Lower leg skin (tissue), 4 donors: ENCODE measurements around the gene LRIT3. TPM values are rescaled to one million over a fixed set of nuclear protein-coding genes. Genes with fewer than 3 reads are reported as not detected.

ENCODE experiments used
- DNase-seq, 2 donors: peaks; one replicate each; pipeline ENCODE4 v3.0.0-alpha.2; 2019; ENCODE audit warnings: low spot score in 2 of 2
- H3K4me3 ChIP-seq: fragments of 200-600 bp; sonication (generic); 2 replicates; pipeline ENCODE4 v1.5.1; 2017; ENCODE audit warnings: mild to moderate bottlenecking, low read depth; ENCODE audit not compliant: poor library complexity, severe bottlenecking
- POLR2A ChIP-seq, 2 donors: fragments of 450-650 bp; IDR thresholded peaks; one replicate each; pipeline ENCODE4 v1.6.1; 2016 to 2017; ENCODE audit warnings: antibody characterized with exemption in 2 of 2, mild to moderate bottlenecking in 1 of 2, moderate library complexity in 1 of 2
- WGBS, 2 donors: methylation state at CpG; one replicate each; pipeline ENCODE4 v1.1.5; 2018; 5-methylcytosine and 5-hydroxymethylcytosine counted together
- intact Hi-C: fragments of 100-400 bp; cut with DNase I; formaldehyde crosslinking; loops from one replicate; pipeline ENCODE4 v1.15.0; 2023; ENCODE audit warnings: low total_unique reads
- total RNA-seq, 4 donors: library from RNA; depleted of rRNA; stranded (reverse); fragments of >200 nt; gene quantifications; one replicate each; pipeline ENCODE4 v1.1.0, GENCODE V29; 2016
- TF ChIP-seq, protein P1 (sequence below), 3 donors: fragments of 450-650 bp; IDR thresholded peaks; one replicate each; pipeline ENCODE4 v1.5.1; 2016; ENCODE audit warnings: antibody characterized with exemption in 3 of 3, mild to moderate bottlenecking in 3 of 3, moderate library complexity in 2 of 3

LRIT3 gene, protein sequence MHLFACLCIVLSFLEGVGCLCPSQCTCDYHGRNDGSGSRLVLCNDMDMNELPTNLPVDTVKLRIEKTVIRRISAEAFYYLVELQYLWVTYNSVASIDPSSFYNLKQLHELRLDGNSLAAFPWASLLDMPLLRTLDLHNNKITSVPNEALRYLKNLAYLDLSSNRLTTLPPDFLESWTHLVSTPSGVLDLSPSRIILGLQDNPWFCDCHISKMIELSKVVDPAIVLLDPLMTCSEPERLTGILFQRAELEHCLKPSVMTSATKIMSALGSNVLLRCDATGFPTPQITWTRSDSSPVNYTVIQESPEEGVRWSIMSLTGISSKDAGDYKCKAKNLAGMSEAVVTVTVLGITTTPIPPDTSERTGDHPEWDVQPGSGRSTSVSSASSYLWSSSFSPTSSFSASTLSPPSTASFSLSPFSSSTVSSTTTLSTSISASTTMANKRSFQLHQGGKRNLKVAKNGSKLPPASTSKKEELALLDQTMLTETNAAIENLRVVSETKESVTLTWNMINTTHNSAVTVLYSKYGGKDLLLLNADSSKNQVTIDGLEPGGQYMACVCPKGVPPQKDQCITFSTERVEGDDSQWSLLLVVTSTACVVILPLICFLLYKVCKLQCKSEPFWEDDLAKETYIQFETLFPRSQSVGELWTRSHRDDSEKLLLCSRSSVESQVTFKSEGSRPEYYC
- under 1 TPM in 2 of 4 donors, not detected in 2; 0.21 to 0.42 TPM for total RNA-seq

DNA sequence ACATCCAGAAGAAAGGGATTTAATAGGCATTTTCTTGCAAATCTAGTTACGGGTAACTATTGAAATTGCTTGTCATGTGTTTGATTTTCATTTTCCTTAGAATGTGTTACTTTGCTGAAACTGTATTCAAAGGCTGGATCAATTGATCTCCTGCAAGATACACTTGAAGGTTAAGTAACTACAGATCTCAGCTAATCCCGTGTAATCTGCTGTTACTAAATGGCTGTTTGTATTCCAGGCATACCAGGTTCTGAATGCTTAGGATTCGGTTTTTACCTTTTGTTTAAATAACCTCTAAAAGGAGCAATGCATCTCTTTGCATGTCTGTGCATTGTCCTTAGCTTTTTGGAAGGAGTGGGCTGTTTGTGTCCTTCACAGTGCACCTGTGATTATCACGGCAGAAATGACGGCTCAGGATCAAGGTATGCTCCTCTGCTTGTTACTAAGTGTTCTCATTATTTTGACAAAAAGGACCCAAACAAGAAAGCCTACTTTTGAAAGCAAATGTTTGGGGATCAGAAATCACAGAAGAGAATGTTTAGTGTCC lies at the start of gene LRIT3:
LRIT3 (plus strand) TSS at position 212 of the 547 bp plus-strand sequence; CDS start at position 307, 95 bp downstream.
- no peak for TF ChIP-seq POLR2A (IDR thresholded peaks at IDR 0.05)
- TF ChIP-seq, protein P1, sequence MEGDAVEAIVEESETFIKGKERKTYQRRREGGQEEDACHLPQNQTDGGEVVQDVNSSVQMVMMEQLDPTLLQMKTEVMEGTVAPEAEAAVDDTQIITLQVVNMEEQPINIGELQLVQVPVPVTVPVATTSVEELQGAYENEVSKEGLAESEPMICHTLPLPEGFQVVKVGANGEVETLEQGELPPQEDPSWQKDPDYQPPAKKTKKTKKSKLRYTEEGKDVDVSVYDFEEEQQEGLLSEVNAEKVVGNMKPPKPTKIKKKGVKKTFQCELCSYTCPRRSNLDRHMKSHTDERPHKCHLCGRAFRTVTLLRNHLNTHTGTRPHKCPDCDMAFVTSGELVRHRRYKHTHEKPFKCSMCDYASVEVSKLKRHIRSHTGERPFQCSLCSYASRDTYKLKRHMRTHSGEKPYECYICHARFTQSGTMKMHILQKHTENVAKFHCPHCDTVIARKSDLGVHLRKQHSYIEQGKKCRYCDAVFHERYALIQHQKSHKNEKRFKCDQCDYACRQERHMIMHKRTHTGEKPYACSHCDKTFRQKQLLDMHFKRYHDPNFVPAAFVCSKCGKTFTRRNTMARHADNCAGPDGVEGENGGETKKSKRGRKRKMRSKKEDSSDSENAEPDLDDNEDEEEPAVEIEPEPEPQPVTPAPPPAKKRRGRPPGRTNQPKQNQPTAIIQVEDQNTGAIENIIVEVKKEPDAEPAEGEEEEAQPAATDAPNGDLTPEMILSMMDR (IDR thresholded peaks at IDR 0.05): no peak
- DNase-seq: no peak
- 82 to 84% methylated on average over 5 of the region's 5 CpGs for WGBS, 2 donors
- intact Hi-C loops: no loop called here
- no peak within 1 kb of the TSS for H3K4me3 ChIP-seq

DNA sequence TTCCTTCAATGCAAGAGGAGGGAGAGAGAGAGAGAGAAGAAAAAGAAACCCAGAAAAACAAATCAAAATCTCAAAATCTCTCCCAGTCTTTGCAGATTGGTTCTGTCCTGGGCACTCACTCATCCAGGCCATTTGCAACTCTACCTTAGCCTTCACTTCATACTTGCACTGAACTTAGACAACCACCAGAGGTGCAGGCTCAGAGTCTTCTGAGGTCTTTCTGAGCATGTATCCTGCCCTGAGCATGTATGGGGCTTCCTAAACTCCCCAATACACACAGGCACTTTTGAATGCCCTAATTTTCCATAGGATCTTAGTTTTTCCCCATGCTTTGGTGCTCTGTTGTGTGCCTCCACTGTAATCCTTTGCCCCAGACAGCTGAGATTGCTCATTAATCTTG lies 49.0 kb upstream of the LRIT3 start:
- H3K4me3 ChIP-seq: no peak overlapping the region
- DNase-seq: no peak
- TF ChIP-seq POLR2A (IDR thresholded peaks at IDR 0.05): no peak
- TF ChIP-seq, protein P1 (IDR thresholded peaks at IDR 0.05): no peak
- intact Hi-C loops: no loop called here

DNA sequence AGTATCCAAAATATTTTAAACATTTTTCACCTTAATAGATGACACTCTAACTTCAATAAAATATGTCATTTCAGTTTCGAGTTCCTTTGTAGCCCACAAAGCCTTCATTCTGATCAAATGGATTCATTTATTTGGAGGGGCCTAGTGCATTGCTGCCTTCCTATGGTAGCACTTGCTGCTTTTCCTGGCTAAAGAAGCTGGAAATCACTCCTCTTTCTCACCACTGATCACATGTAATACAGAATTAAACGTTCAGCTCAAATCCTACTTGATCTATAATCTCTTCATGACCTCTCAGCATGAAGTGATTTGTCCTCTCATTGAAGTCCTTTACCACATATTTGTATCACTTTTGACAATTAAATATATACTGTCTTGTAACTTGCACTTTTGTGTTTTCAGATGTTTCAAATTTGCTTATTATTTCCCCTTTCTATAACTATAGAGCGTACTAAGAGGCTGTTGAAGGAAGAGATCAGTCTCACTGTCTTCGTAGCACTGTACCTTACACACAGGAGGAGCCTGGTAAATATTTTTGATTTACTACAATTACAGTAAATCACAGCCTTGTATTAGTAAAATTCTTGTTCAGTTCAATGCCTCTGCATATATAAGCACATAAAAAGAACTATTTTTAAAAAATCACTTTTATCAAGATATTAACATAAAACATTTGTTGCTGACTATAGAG lies 46.7 kb upstream of the LRIT3 start:
- 54 to 56% methylated on average over 4 of the region's 4 CpGs for WGBS, 2 donors
- H3K4me3 ChIP-seq: no peak overlapping the region
- DNase-seq: no peak
- no peak for TF ChIP-seq POLR2A (IDR thresholded peaks at IDR 0.05)
- TF ChIP-seq, protein P1 (IDR thresholded peaks at IDR 0.05): no peak
- intact Hi-C loops: no loop called here

DNA sequence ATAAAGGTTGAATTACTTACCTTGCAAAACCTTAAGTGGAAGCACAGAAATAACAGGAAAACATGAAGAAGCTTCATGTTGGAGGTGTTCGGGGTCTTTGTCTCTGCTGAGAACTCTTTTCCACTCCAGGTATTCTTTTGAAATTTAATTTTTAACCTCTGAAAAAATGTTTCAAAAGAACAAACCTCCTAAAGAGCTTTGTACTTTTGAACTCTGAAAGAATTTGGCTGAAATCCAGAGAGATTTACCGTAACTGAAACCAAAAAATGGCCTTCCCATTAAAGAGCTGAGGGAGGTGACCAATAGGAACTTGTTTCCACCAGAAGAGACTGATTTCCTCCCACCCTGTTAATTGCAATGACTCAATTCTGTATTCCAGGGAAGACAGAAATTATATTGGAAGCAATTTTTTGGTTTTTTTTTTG lies 46.0 kb upstream of the LRIT3 start, which contains the start of gene CFI:
CFI (minus strand) TSS at position 105 of the 425 bp plus-strand sequence; CDS start at position 77, 28 bp downstream.
- intact Hi-C loops: no loop called here
- 50 to 55% methylated on average over 2 of the region's 2 CpGs for WGBS, 2 donors
- no peak within 1 kb of the TSS for H3K4me3 ChIP-seq
- DNase-seq: no peak
- TF ChIP-seq, protein P1 (IDR thresholded peaks at IDR 0.05): no peak
- TF ChIP-seq POLR2A (IDR thresholded peaks at IDR 0.05): no peak

DNA sequence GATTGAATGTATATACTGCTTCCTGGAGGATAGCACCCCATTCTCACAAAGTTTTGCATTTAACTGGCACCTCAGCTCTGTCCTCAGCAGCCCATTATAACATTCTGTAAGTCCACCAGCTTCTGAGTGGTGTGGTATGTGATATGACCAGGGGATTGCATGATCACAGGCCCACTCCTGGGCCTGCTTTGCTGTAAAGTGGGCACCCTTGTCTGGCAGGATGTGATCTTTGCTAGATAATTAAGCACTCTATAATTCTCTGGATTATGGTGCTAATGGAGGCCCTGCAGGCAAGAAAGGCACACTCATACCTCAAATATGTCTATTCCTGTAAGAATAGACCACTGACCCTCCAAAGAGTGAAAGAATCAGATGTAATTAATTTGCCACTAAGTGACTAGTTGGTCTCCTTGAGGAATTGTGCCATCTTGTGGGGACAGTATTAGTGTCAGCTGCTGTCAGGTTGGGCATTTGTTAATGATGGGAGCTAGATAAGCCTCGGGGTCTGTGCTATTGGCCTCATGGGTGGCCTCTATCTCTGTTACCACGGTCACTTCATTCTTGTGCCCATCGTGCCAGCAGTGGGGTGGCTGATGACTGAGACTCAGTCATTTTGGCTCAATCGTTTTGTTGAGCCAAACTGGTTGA lies 43.9 kb upstream of the LRIT3 start:
- 20 to 38% methylated on average over 4 of the region's 4 CpGs for WGBS, 2 donors
- intact Hi-C loops: no loop called here
- DNase-seq: peak in 1 of 2 donors; percentile 17
- TF ChIP-seq, protein P1 (IDR thresholded peaks at IDR 0.05): no peak
- no peak for TF ChIP-seq POLR2A (IDR thresholded peaks at IDR 0.05)
- no peak overlapping the region for H3K4me3 ChIP-seq
